H1 (cell line): Measurements from ENCODE around the gene CDK12. TPM values are rescaled to one million over a fixed set of nuclear protein-coding genes. Genes with fewer than 3 reads are reported as not detected.

Source experiments
- CTCF ChIA-PET: fragments of 300-600 bp; sonication (Branson Sonifier 250); formaldehyde crosslinking; loops from one replicate; lab custom pipeline; 2021; ENCODE audit not compliant: partially characterized antibody; lab: Charles Lee
- POLR2A ChIA-PET: fragments of 300-600 bp; sonication (Branson Sonifier 250); formaldehyde crosslinking; loops from one replicate; lab custom pipeline; 2021; ENCODE audit warnings: inconsistent platforms; ENCODE audit not compliant: partially characterized antibody; lab: Charles Lee
- DNase-seq, 2 experiments: peaks; one replicate each; pipeline versions ENCODE4 v3.0.0 to v3.0.0-alpha.2; 2010 to 2022; ENCODE audit warnings: low spot score in 2 of 2, low read depth in 1 of 2, mixed read lengths in 1 of 2
- FAIRE-seq: peaks from 2 replicates; lab custom pipeline; 2011; peaks lifted over from hg19 to GRCh38; lab: Jason Lieb, UNC
- H2AFZ ChIP-seq: 2 replicates; pipeline ENCODE4 v1.8.1; 2012; ENCODE audit warnings: low read length, inconsistent platforms
- H2AK5ac ChIP-seq: 2 replicates; pipeline ENCODE4 v1.6.1; 2013; ENCODE audit warnings: low read depth, low read length
- H2BK120ac ChIP-seq: replicated peaks from 2 replicates; pipeline ENCODE3; 2013; ENCODE audit warnings: low read depth, low read length, inconsistent platforms
- H2BK12ac ChIP-seq: 2 replicates; pipeline ENCODE4 v1.6.1; 2013; ENCODE audit warnings: low read depth, low read length
- H2BK15ac ChIP-seq: 2 replicates; pipeline ENCODE4 v1.6.1; 2013; ENCODE audit warnings: low read length
- H2BK20ac ChIP-seq: 2 replicates; pipeline ENCODE4 v1.6.1; 2013; ENCODE audit warnings: low read length
- H2BK5ac ChIP-seq: 2 replicates; pipeline ENCODE4 v1.6.1; 2013; ENCODE audit warnings: low read depth, low read length
- H3K14ac ChIP-seq: 2 replicates; pipeline ENCODE4 v1.6.1; 2013; ENCODE audit warnings: inconsistent platforms; ENCODE audit not compliant: insufficient read length
- H3K18ac ChIP-seq: 2 replicates; pipeline ENCODE4 v1.6.1; 2013; ENCODE audit warnings: low read length; ENCODE audit errors: extremely low read depth
- H3K23ac ChIP-seq: 2 replicates; pipeline ENCODE4 v1.6.1; 2013; ENCODE audit warnings: inconsistent platforms; ENCODE audit not compliant: insufficient read length
- H3K23me2 ChIP-seq: 2 replicates; pipeline ENCODE4 v1.6.1; 2013; ENCODE audit warnings: low read depth, low read length
- H3K27ac ChIP-seq: 2 replicates; pipeline ENCODE4 v1.6.1; 2011; ENCODE audit warnings: low read depth, low read length, inconsistent platforms
- H3K27me3 ChIP-seq, 4 experiments: replicated peaks in 1 of 4; 1 replicate in 1 of 4; 2 replicates in 3 of 4; pipeline versions ENCODE4 v1.6.1 to v1.8.1; 2011 to 2013; ENCODE audit warnings: low read length in 3 of 4, mild to moderate bottlenecking in 3 of 4, inconsistent platforms in 2 of 4, mixed read lengths in 2 of 4, moderate library complexity in 1 of 4; ENCODE audit not compliant: control insufficient read depth in 3 of 4, insufficient read depth in 3 of 4; ENCODE audit errors: extremely low read depth in 1 of 4
- H3K36me3 ChIP-seq, 4 experiments: 2 replicates each; pipeline versions ENCODE4 v1.6.1 to v1.8.1; 2011 to 2013; ENCODE audit warnings: mild to moderate bottlenecking in 4 of 4, low read length in 3 of 4, moderate library complexity in 2 of 4, control low read depth in 1 of 4, inconsistent platforms in 1 of 4; ENCODE audit not compliant: insufficient read depth in 4 of 4, control insufficient read depth in 2 of 4
- H3K4ac ChIP-seq: replicated peaks from 2 replicates; pipeline ENCODE3; 2013; ENCODE audit warnings: low read length, low read depth, mixed read lengths, inconsistent platforms; ENCODE audit not compliant: insufficient read length
- H3K4me1 ChIP-seq, 4 experiments: replicated peaks in 1 of 4; 1 replicate in 1 of 4; 2 replicates in 3 of 4; pipeline versions ENCODE4 v1.6.1 to v1.8.1; 2011 to 2013; ENCODE audit warnings: low read length in 3 of 4, inconsistent platforms in 2 of 4, mixed read lengths in 1 of 4; ENCODE audit not compliant: insufficient read depth in 4 of 4, control insufficient read depth in 3 of 4
- H3K4me2 ChIP-seq, 2 experiments: 2 replicates each; pipeline versions ENCODE4 v1.6.1 to v1.8.1; 2011 to 2013; ENCODE audit warnings: low read depth in 2 of 2, low read length in 2 of 2, control low read depth in 1 of 2, inconsistent platforms in 1 of 2, mild to moderate bottlenecking in 1 of 2; ENCODE audit not compliant: insufficient read depth in 1 of 2
- H3K4me3 ChIP-seq, 4 experiments: fragments of 200-600, 300-600 bp in 1 of 4; sonication (generic), shearing (Covaris generic), sonication (Bioruptor Twin) in 1 of 4; 2 replicates each; pipeline versions ENCODE4 v1.5.1 to v1.8.1; 2011 to 2016; ENCODE audit warnings: low read length in 4 of 4, low read depth in 3 of 4, control low read depth in 2 of 4, inconsistent platforms in 2 of 4, mild to moderate bottlenecking in 2 of 4, mixed read lengths in 1 of 4, moderate library complexity in 1 of 4; ENCODE audit not compliant: insufficient read depth in 2 of 4; ENCODE audit errors: extremely low read depth in 1 of 4
- H3K56ac ChIP-seq: replicated peaks from 2 replicates; pipeline ENCODE3; 2013; ENCODE audit warnings: low read depth, mild to moderate bottlenecking, mixed read lengths, low read length, inconsistent platforms; ENCODE audit not compliant: insufficient read length
- H3K79me1 ChIP-seq: 2 replicates; pipeline ENCODE4 v1.6.1; 2013; ENCODE audit warnings: low read depth, low read length, control low read depth
- H3K79me2 ChIP-seq, 2 experiments: 2 replicates each; pipeline versions ENCODE4 v1.6.1 to v1.8.1; 2012 to 2013; ENCODE audit warnings: low read length in 2 of 2, mild to moderate bottlenecking in 2 of 2, inconsistent platforms in 1 of 2; ENCODE audit not compliant: insufficient read depth in 2 of 2, control insufficient read depth in 1 of 2
- H3K9ac ChIP-seq, 4 experiments: replicated peaks in 1 of 4; 1 replicate in 1 of 4; 2 replicates in 3 of 4; pipeline versions ENCODE4 v1.6.1 to v1.8.1; 2011 to 2013; ENCODE audit warnings: low read depth in 3 of 4, low read length in 3 of 4, control low read depth in 2 of 4, mild to moderate bottlenecking in 2 of 4, moderate library complexity in 2 of 4, inconsistent platforms in 1 of 4; ENCODE audit errors: extremely low read depth in 1 of 4
- H3K9me3 ChIP-seq, 2 experiments: 2 replicates each; pipeline versions ENCODE4 v1.6.1 to v1.8.1; 2012 to 2013; ENCODE audit warnings: mild to moderate bottlenecking in 2 of 2, moderate library complexity in 2 of 2, control low read depth in 1 of 2, inconsistent platforms in 1 of 2, low read depth in 1 of 2, low read length in 1 of 2, mixed read lengths in 1 of 2; ENCODE audit not compliant: insufficient read depth in 2 of 2
- H4K20me1 ChIP-seq, 2 experiments: replicated peaks in 1 of 2; 2 replicates each; pipeline versions ENCODE3 to v1.8.1; 2011 to 2013; ENCODE audit warnings: inconsistent platforms in 2 of 2, low read length in 2 of 2, mild to moderate bottlenecking in 1 of 2; ENCODE audit not compliant: insufficient read depth in 2 of 2, control insufficient read depth in 1 of 2
- H4K5ac ChIP-seq: 2 replicates; pipeline ENCODE4 v1.6.1; 2013; ENCODE audit warnings: low read length, low read depth, mixed read lengths, inconsistent platforms; ENCODE audit not compliant: insufficient read length
- H4K8ac ChIP-seq: 2 replicates; pipeline ENCODE4 v1.8.0; 2013; ENCODE audit warnings: mild to moderate bottlenecking, moderate library complexity, low read length, inconsistent platforms; ENCODE audit not compliant: insufficient read depth; ENCODE audit errors: extremely low read depth
- H4K91ac ChIP-seq: replicated peaks from 2 replicates; pipeline ENCODE3; 2013; ENCODE audit warnings: low read length, mixed read lengths, inconsistent platforms; ENCODE audit not compliant: insufficient read length
- GABPA ChIP-seq: IDR thresholded peaks from 2 replicates; pipeline ENCODE4 v1.6.1; 2011; ENCODE audit warnings: mild to moderate bottlenecking, low read length, moderate library complexity, borderline replicate concordance; ENCODE audit not compliant: insufficient read depth
- KDM5A ChIP-seq: fragments of 200-600 bp; IDR thresholded peaks from 2 replicates; pipeline ENCODE4 v1.7.1; 2012; ENCODE audit warnings: mild to moderate bottlenecking, low read length, inconsistent platforms, mixed read lengths
- SP1 ChIP-seq: IDR thresholded peaks from 2 replicates; pipeline ENCODE4 v1.6.1; 2011; ENCODE audit warnings: low read depth, low read length
- TEAD4 ChIP-seq: IDR thresholded peaks from 2 replicates; pipeline ENCODE4 v1.6.1; 2012; ENCODE audit warnings: low read depth, low read length, inconsistent platforms, mixed read lengths
- WGBS, 2 experiments: shearing (Covaris generic) in 1 of 2; methylation state at CpG; one replicate each; pipeline versions ENCODE4 v1.1.6 to v1.1.7; 2013 to 2015; ENCODE audit warnings: low lambda C conversion rate in 2 of 2, mixed read lengths in 2 of 2, inconsistent platforms in 1 of 2, low coverage in 1 of 2, missing lambda C conversion rate in 1 of 2; ENCODE audit not compliant: insufficient replicate concordance in 2 of 2, insufficient coverage in 1 of 2, insufficient read length in 1 of 2; ENCODE audit errors: extremely low coverage in 1 of 2, missing lambda C conversion rate in 1 of 2; 5-methylcytosine and 5-hydroxymethylcytosine counted together
- polyA plus RNA-seq, 7 experiments: library from polyadenylated mRNA; depleted of rRNA in 3 of 7; stranded (reverse) in 5 of 7; unstranded in 2 of 7; fragments of >200 nt in 5 of 7; fragments of 200-250 nt in 2 of 7; gene quantifications; 1 replicate in 5 of 7; 2 replicates in 1 of 7; 4 replicates in 1 of 7; pipeline versions ENCODE4 v1.2.1 to v1.2.3, GENCODE V29; 2011 to 2013; ENCODE audit warnings: missing spikeins in 2 of 7, mixed read lengths in 2 of 7
- total RNA-seq: library from RNA; stranded (reverse); fragmentation: NEBNext Ultra II Directional; extraction: Animal tissue kit (Norgen Biotek cat#: 25700); gene quantifications from 2 replicates; pipeline ENCODE4 v1.2.1, GENCODE V29; 2021

Gene CDK12
- total and polyA plus RNA-seq, 2 of the 8 experiments (the other 6 are each of a cell fraction or from before 2014, with no cell fraction given) = 14.8 to 70.3 TPM

GRCh38 chr17:39525801-39526506, 64.7 kb downstream of the CDK12 start:
- Histone ChIP-seq H2BK20ac (no peak overlapping the region), H3K36me3 (peaks cover 15 to 78% (median 55%) of the 10 kb centered on the region in 4 experiments), H3K4me1 (no peaks in the 10 kb centered on the region), H3K4ac (no peak overlapping the region), H3K56ac (no peak overlapping the region), H2AFZ (no peak overlapping the region), H3K27me3 (no peaks in the 10 kb centered on the region), H4K5ac (no peak overlapping the region), H4K8ac (no peak overlapping the region), H3K4me3 (no peak overlapping the region), H3K79me2 (no peaks in the 10 kb centered on the region), H3K9me3 (no peaks in the 10 kb centered on the region), H3K4me2 (no peak overlapping the region), H2BK12ac (no peak overlapping the region), H2BK120ac (no peak overlapping the region), H3K9ac (no peak overlapping the region), H3K23me2 (no peaks in the 10 kb centered on the region), H2BK15ac (no peak overlapping the region), H3K79me1 (no peaks in the 10 kb centered on the region), H4K20me1 (no peaks in the 10 kb centered on the region), H2BK5ac (no peak overlapping the region), H2AK5ac (no peak overlapping the region), H4K91ac (no peak overlapping the region), H3K27ac (no peak overlapping the region), H3K14ac (no peak overlapping the region), H3K18ac (no peak overlapping the region), H3K23ac (no peak overlapping the region)
- CTCF ChIA-PET = interaction anchor here (1.1 to 4.2 kb wide), 10 partner anchors 10 to 290 kb away, joined by 3 to 19 read pairs (median 4); partner anchors contain the start of gene PPP1R1B
- 82% methylated on average over 6 of the region's 6 CpGs; no CpG with 5 or more reads in 1 of the 2 experiments for WGBS, 2 experiments
- FAIRE-seq (no peak), DNase-seq (no peak)
- POLR2A ChIA-PET = interaction anchor here (0.8 to 1.7 kb wide), 4 partner anchors 11 to 92 kb away, joined by 3 to 4 read pairs (median 4); partner anchors contain the start of gene MED1
- TF ChIP-seq KDM5A (no peak), SP1 (no peak), TEAD4 (no peak), GABPA (no peak)
